Neural cell (in vitro differentiated cells): ENCODE data around the gene SOX18.

Experiments
- CTCF ChIP-seq: fragments of 450-650 bp; IDR thresholded peaks from 2 replicates; pipeline ENCODE4 v1.5.1; 2014; ENCODE audit warnings: antibody characterized with exemption, mild to moderate bottlenecking, moderate library complexity; ENCODE audit not compliant: poor library complexity, severe bottlenecking
- EZH2 ChIP-seq: fragments of 200-600, 300-800 bp; shearing (Covaris generic), sonication (generic); IDR thresholded peaks from 2 replicates; pipeline ENCODE4 v1.6.1; 2014; ENCODE audit warnings: antibody characterized with exemption, low read length, borderline replicate concordance, mild to moderate bottlenecking; ENCODE audit not compliant: insufficient read depth, poor library complexity, severe bottlenecking
- MXI1 ChIP-seq: fragments of 450-650 bp; conservative IDR thresholded peaks from 2 replicates; pipeline ENCODE4 v1.6.1; 2014; ENCODE audit warnings: antibody characterized with exemption, mild to moderate bottlenecking; ENCODE audit not compliant: poor library complexity, severe bottlenecking

GRCh38 chr20:64003960-64004725 lies 45.3 kb downstream of the SOX18 start:
- no peak for TF ChIP-seq CTCF
- TF ChIP-seq EZH2 = no peak
- no peak for TF ChIP-seq MXI1
